HCT116 (cell line): ENCODE measurements around the gene ATP10B. TPM values are rescaled to one million over a fixed set of nuclear protein-coding genes. Genes with fewer than 3 reads are reported as not detected.

Experiments
- ATAC-seq: fragments of 200-7000 bp; cut with Tn5 transposase; 2 replicates; pipeline ENCODE4 v1.9.1; 2020; ENCODE audit warnings: mild to moderate bottlenecking, moderate library complexity
- BruUV-seq: library from RNA; stranded (reverse); fragments of 400-500 nt; replicated peaks from 2 replicates; lab custom pipeline; 2021; lab: Mats Ljungman, UMichigan
- CTCF ChIA-PET: fragments of 300-600 bp; sonication (Branson Sonifier 250); formaldehyde crosslinking; loops from one replicate; lab custom pipeline; 2021; ENCODE audit warnings: antibody characterized with exemption; lab: Charles Lee
- POLR2A ChIA-PET: fragments of 300-600, 350-600 bp; sonication (Branson Sonifier 250); formaldehyde crosslinking; loops from one replicate; lab custom pipeline; 2021; ENCODE audit warnings: antibody characterized with exemption; lab: Charles Lee
- RAD21 ChIA-PET, 2 experiments: fragments of 300-600 bp; sonication (Branson Sonifier 250); formaldehyde crosslinking; loops; one replicate each; lab custom pipeline; 2023; ENCODE audit warnings: low total read pairs in 2 of 2; ENCODE audit not compliant: uncharacterized antibody in 2 of 2, unreplicated experiment in 2 of 2, low non-redundant PET in 1 of 2; lab: Charles Lee
- DNase-seq: peaks from one replicate; pipeline ENCODE4 v3.0.0-alpha.2; 2010; ENCODE audit warnings: low read depth, low spot score
- H2AFZ ChIP-seq: fragments of 200-600 bp; shearing (Covaris generic), sonication (generic); 2 replicates; pipeline ENCODE4 v1.6.1; 2017; ENCODE audit warnings: low read depth, mixed run types, mixed read lengths, antibody characterized with exemption, low read length; ENCODE audit not compliant: poor library complexity, severe bottlenecking
- H3K27ac ChIP-seq: 2 replicates; pipeline ENCODE4 v1.5.1; 2012; ENCODE audit warnings: low read depth, low read length
- H3K27me3 ChIP-seq: fragments of 200-600 bp; sonication (generic); 2 replicates; pipeline ENCODE4 v1.6.1; 2016; ENCODE audit warnings: mixed run types, low read length, mixed read lengths; ENCODE audit not compliant: insufficient read depth
- H3K36me3 ChIP-seq, 2 experiments: fragments of 200-500 bp in 1 of 2; fragments of 200-600 bp in 1 of 2; sonication (Bioruptor generic) in 1 of 2; sonication (generic) in 1 of 2; 2 replicates each; pipeline versions ENCODE4 v1.5.1 to v1.6.1; 2014 to 2016; ENCODE audit warnings: low read length in 2 of 2, inconsistent platforms in 1 of 2, mixed read lengths in 1 of 2, mixed run types in 1 of 2; ENCODE audit not compliant: insufficient read depth in 2 of 2, control insufficient read depth in 1 of 2
- H3K4me1 ChIP-seq, 2 experiments: fragments of 200-600 bp in 1 of 2; sonication (generic) in 1 of 2; 2 replicates each; pipeline versions ENCODE4 v1.5.1 to v1.6.1; 2012 to 2017; ENCODE audit warnings: low read length in 2 of 2, inconsistent platforms in 1 of 2, mild to moderate bottlenecking in 1 of 2, mixed read lengths in 1 of 2, mixed run types in 1 of 2, moderate library complexity in 1 of 2; ENCODE audit not compliant: insufficient read depth in 2 of 2, control insufficient read depth in 1 of 2
- H3K4me2 ChIP-seq: fragments of 200-600 bp; sonication (generic); 2 replicates; pipeline ENCODE4 v1.6.1; 2017; ENCODE audit warnings: mixed run types, low read length, mixed read lengths
- H3K4me3 ChIP-seq, 2 experiments: fragments of 200-600 bp in 1 of 2; sonication (generic) in 1 of 2; replicated peaks in 1 of 2; 2 replicates each; pipeline ENCODE4 v1.5.1; 2011 to 2016; ENCODE audit warnings: low read length in 2 of 2, control low read depth in 1 of 2, low read depth in 1 of 2, mild to moderate bottlenecking in 1 of 2, mixed read lengths in 1 of 2, mixed run types in 1 of 2
- H3K79me2 ChIP-seq: fragments of 200-600 bp; sonication (generic); 2 replicates; pipeline ENCODE4 v1.6.1; 2017; ENCODE audit warnings: mild to moderate bottlenecking, mixed run types, low read length, moderate library complexity, mixed read lengths; ENCODE audit not compliant: insufficient read depth
- H3K9ac ChIP-seq: fragments of 200-600 bp; sonication (generic); 2 replicates; pipeline ENCODE4 v1.6.1; 2016; ENCODE audit warnings: low read length, mixed read lengths
- H3K9me2 ChIP-seq: fragments of 200-600 bp; sonication (generic), shearing (Covaris generic); 2 replicates; pipeline ENCODE4 v1.6.1; 2017; ENCODE audit warnings: mixed run types, mild to moderate bottlenecking, moderate library complexity; ENCODE audit not compliant: insufficient read depth
- H3K9me3 ChIP-seq, 2 experiments: fragments of 200-500 bp in 1 of 2; fragments of 200-600 bp in 1 of 2; sonication (Bioruptor generic) in 1 of 2; sonication (generic) in 1 of 2; 2 replicates each; pipeline ENCODE4 v1.6.1; 2014 to 2017; ENCODE audit warnings: low read length in 2 of 2, mixed read lengths in 2 of 2, inconsistent platforms in 1 of 2, low read depth in 1 of 2, mild to moderate bottlenecking in 1 of 2, mixed run types in 1 of 2, moderate library complexity in 1 of 2; ENCODE audit not compliant: control insufficient read depth in 1 of 2, insufficient read depth in 1 of 2
- H4K20me1 ChIP-seq: fragments of 200-600 bp; sonication (generic), shearing (Covaris generic); 2 replicates; pipeline ENCODE4 v1.6.1; 2017; ENCODE audit warnings: mixed run types, mild to moderate bottlenecking, moderate library complexity; ENCODE audit not compliant: insufficient read depth
- ATF3 ChIP-seq: IDR thresholded peaks from 2 replicates; pipeline ENCODE4 v1.6.1; 2012
- CEBPB ChIP-seq: IDR thresholded peaks from 2 replicates; pipeline ENCODE4 v1.6.1; 2012; ENCODE audit warnings: low read depth
- CTCF ChIP-seq, 3 experiments: fragments of 200-600 bp in 1 of 3; sonication (generic) in 1 of 3; IDR thresholded peaks in 2 of 3; conservative IDR thresholded peaks in 1 of 3; 2 replicates each; pipeline ENCODE4 v1.5.1; 2012 to 2017; ENCODE audit warnings: low read depth in 2 of 3, low read length in 2 of 3, antibody characterized with exemption in 1 of 3, borderline replicate concordance in 1 of 3, control low read depth in 1 of 3, mild to moderate bottlenecking in 1 of 3, mixed read lengths in 1 of 3, mixed run types in 1 of 3, moderate library complexity in 1 of 3; ENCODE audit not compliant: insufficient read depth in 1 of 3
- EGR1 ChIP-seq: IDR thresholded peaks from 2 replicates; pipeline ENCODE4 v1.6.1; 2012; ENCODE audit warnings: low read depth
- ELF1 ChIP-seq: IDR thresholded peaks from 2 replicates; pipeline ENCODE4 v1.6.1; 2012; ENCODE audit warnings: low read depth, borderline replicate concordance
- EZH2 ChIP-seq: fragments of 200-600 bp; sonication (generic); IDR thresholded peaks from 2 replicates; pipeline ENCODE4 v1.6.1; 2017; ENCODE audit warnings: antibody characterized with exemption, mixed run types
- EZH2phosphoT487 ChIP-seq: fragments of 200-600 bp; IDR thresholded peaks from 2 replicates; pipeline ENCODE4 v1.6.1; 2018; ENCODE audit warnings: antibody characterized with exemption, borderline replicate concordance
- POLR2AphosphoS5 ChIP-seq: IDR thresholded peaks from 2 replicates; pipeline ENCODE4 v1.6.1; 2011; ENCODE audit warnings: mild to moderate bottlenecking, low read depth, low read length, moderate library complexity
- RAD21 ChIP-seq: IDR thresholded peaks from 2 replicates; pipeline ENCODE4 v1.6.1; 2012; ENCODE audit warnings: low read depth, mild to moderate bottlenecking
- REST ChIP-seq: IDR thresholded peaks from 2 replicates; pipeline ENCODE4 v1.6.1; 2012; ENCODE audit warnings: low read depth
- TCF7L2 ChIP-seq: IDR thresholded peaks from 2 replicates; pipeline ENCODE4 v1.7.0; 2011; ENCODE audit warnings: borderline replicate concordance, inconsistent platforms; ENCODE audit not compliant: insufficient read depth, insufficient read length; ENCODE audit errors: extremely low read depth
- YY1 ChIP-seq: IDR thresholded peaks from 2 replicates; pipeline ENCODE4 v1.6.1; 2011; ENCODE audit warnings: low read length, low read depth, moderate library complexity, mild to moderate bottlenecking; ENCODE audit not compliant: insufficient replicate concordance; ENCODE audit errors: extremely low read depth
- ZBTB33 ChIP-seq: IDR thresholded peaks from 2 replicates; pipeline ENCODE4 v1.6.1; 2011; ENCODE audit warnings: mild to moderate bottlenecking, low read length, moderate library complexity; ENCODE audit not compliant: insufficient replicate concordance; ENCODE audit errors: extremely low read depth
- intact Hi-C: fragments of 100-400 bp; cut with micrococcal nuclease; formaldehyde crosslinking; loops from 2 replicates; pipeline ENCODE4 v1.10.0; 2022
- total RNA-seq: library from RNA; stranded (reverse); gene quantifications from one replicate; pipeline ENCODE4 v1.2.1, GENCODE V29; 2021; ENCODE audit not compliant: unreplicated experiment

The ATP10B gene
- total RNA-seq, 1 experiment from 2014 or later: 0.07 TPM

- no peak for TF ChIP-seq POLR2AphosphoS5
- TF ChIP-seq RAD21: no peak
- no peak for TF ChIP-seq ZBTB33
Observed at GRCh38 chr5:160749026-160749425, 103.0 kb downstream of the ATP10B start (continued).

GRCh38 chr5:160747987-160748386 is 104.0 kb downstream of the ATP10B start:
- no peaks in the 10 kb centered on the region for H4K20me1 ChIP-seq
- H2AFZ ChIP-seq: no peak overlapping the region
- intact Hi-C loops: no loop called here
- CTCF ChIA-PET: no interaction called here
- no peaks in the 10 kb centered on the region for H3K27me3 ChIP-seq
- no peaks in the 10 kb centered on the region for H3K4me1 ChIP-seq
- no peak overlapping the region for H3K4me3 ChIP-seq
- H3K4me2 ChIP-seq: no peak overlapping the region
- RAD21 ChIA-PET: no interaction called here
- H3K9me2 ChIP-seq: no peaks in the 10 kb centered on the region
- POLR2A ChIA-PET: no interaction called here
- H3K36me3 ChIP-seq: no peaks in the 10 kb centered on the region
- BruUV-seq: no TSS peak
- H3K9ac ChIP-seq: no peak overlapping the region
- no peaks in the 10 kb centered on the region for H3K9me3 ChIP-seq
- ATAC-seq (no peak), DNase-seq (no peak)
- H3K27ac ChIP-seq: no peak overlapping the region
- no peaks in the 10 kb centered on the region for H3K79me2 ChIP-seq
- TF ChIP-seq TCF7L2: no peak
- no peak for TF ChIP-seq ZBTB33
- no peak for TF ChIP-seq EGR1
- no peak for TF ChIP-seq EZH2phosphoT487
- no peak for TF ChIP-seq ATF3
- TF ChIP-seq REST: no peak
- TF ChIP-seq CEBPB: no peak
- TF ChIP-seq YY1: no peak
- TF ChIP-seq ELF1: no peak
- TF ChIP-seq RAD21: no peak
- no peak for TF ChIP-seq CTCF (IDR thresholded peaks at IDR 0.05 in 2 of 3, conservative IDR thresholded peaks at IDR 0.05 in 1 of 3; ENCODE audit: borderline replicate concordance in 1 of 3, insufficient read depth in 1 of 3, low read depth in 2 of 3, low read length in 2 of 3)
- no peak for TF ChIP-seq EZH2
